Liver (tissue), 9 donors: ENCODE results near the gene PTMA. TPM values are rescaled to one million over a fixed set of nuclear protein-coding genes. Genes with fewer than 3 reads are reported as not detected.

Experiments used
- DNase-seq: peaks from one replicate; pipeline ENCODE4 v3.0.0-alpha.2; 2017; ENCODE audit warnings: low spot score
- H3K27ac ChIP-seq, 2 donors: one replicate each; pipeline ENCODE4 v1.7.0; 2013; ENCODE audit warnings: inconsistent platforms in 2 of 2, low read length in 2 of 2, control low read depth in 1 of 2, low read depth in 1 of 2, mild to moderate bottlenecking in 1 of 2
- H3K27me3 ChIP-seq, 4 donors: one replicate each; pipeline versions ENCODE4 v1.6.1 to v1.7.0; 2013; ENCODE audit warnings: low read length in 3 of 4, inconsistent platforms in 1 of 4, mild to moderate bottlenecking in 1 of 4, moderate library complexity in 1 of 4; ENCODE audit not compliant: control insufficient read depth in 4 of 4, insufficient read depth in 4 of 4
- H3K36me3 ChIP-seq, 4 donors: one replicate each; pipeline versions ENCODE4 v1.6.1 to v1.7.0; 2013; ENCODE audit warnings: low read length in 3 of 4, mild to moderate bottlenecking in 3 of 4, low read depth in 1 of 4, moderate library complexity in 1 of 4; ENCODE audit not compliant: control insufficient read depth in 4 of 4, insufficient read depth in 3 of 4
- H3K4me1 ChIP-seq, 4 donors: one replicate each; pipeline versions ENCODE4 v1.6.1 to v1.7.0; 2013; ENCODE audit warnings: low read length in 3 of 4, mild to moderate bottlenecking in 3 of 4, moderate library complexity in 1 of 4; ENCODE audit not compliant: control insufficient read depth in 4 of 4, insufficient read depth in 4 of 4
- H3K4me3 ChIP-seq, 3 donors: one replicate each; pipeline versions ENCODE4 v1.6.1 to v1.7.0; 2013; ENCODE audit warnings: low read length in 3 of 3, control low read depth in 1 of 3, low read depth in 1 of 3, mild to moderate bottlenecking in 1 of 3
- H3K9ac ChIP-seq, 2 donors: one replicate each; pipeline ENCODE4 v1.7.0; 2013; ENCODE audit warnings: low read length in 2 of 2, mild to moderate bottlenecking in 2 of 2, moderate library complexity in 2 of 2, control low read depth in 1 of 2, low read depth in 1 of 2
- H3K9me3 ChIP-seq, 4 donors: one replicate each; pipeline versions ENCODE4 v1.6.1 to v1.7.0; 2013; ENCODE audit warnings: low read length in 3 of 4; ENCODE audit not compliant: control insufficient read depth in 4 of 4
- EGR1 ChIP-seq, 2 donors: IDR thresholded peaks; 2 replicates each; pipeline ENCODE4 v1.6.1; 2016 to 2018; ENCODE audit warnings: antibody characterized with exemption in 2 of 2, low read depth in 2 of 2
- FOXA1 ChIP-seq: IDR thresholded peaks from 2 replicates; pipeline ENCODE4 v1.6.1; 2016; ENCODE audit warnings: antibody characterized with exemption
- FOXA2 ChIP-seq: IDR thresholded peaks from 2 replicates; pipeline ENCODE4 v1.6.1; 2016; ENCODE audit warnings: antibody characterized with exemption
- GABPA ChIP-seq, 2 donors: IDR thresholded peaks in 1 of 2; conservative IDR thresholded peaks in 1 of 2; 2 replicates each; pipeline ENCODE4 v1.6.1; 2016; ENCODE audit warnings: antibody characterized with exemption in 2 of 2, mild to moderate bottlenecking in 1 of 2, moderate library complexity in 1 of 2
- HNF4G ChIP-seq: IDR thresholded peaks from 2 replicates; pipeline ENCODE4 v1.6.1; 2016; ENCODE audit warnings: antibody characterized with exemption
- JUND ChIP-seq, 2 donors: IDR thresholded peaks; 2 replicates each; pipeline ENCODE4 v1.6.1; 2016; ENCODE audit warnings: antibody characterized with exemption in 2 of 2
- NR2F2 ChIP-seq: IDR thresholded peaks from 2 replicates; pipeline ENCODE4 v1.6.1; 2016; ENCODE audit warnings: antibody characterized with exemption
- SP1 ChIP-seq: IDR thresholded peaks from 2 replicates; pipeline ENCODE4 v1.6.1; 2018; ENCODE audit warnings: antibody characterized with exemption, mild to moderate bottlenecking
- TAF1 ChIP-seq: conservative IDR thresholded peaks from 2 replicates; pipeline ENCODE4 v1.6.1; 2016; ENCODE audit warnings: antibody characterized with exemption, mild to moderate bottlenecking
- YY1 ChIP-seq: IDR thresholded peaks from 2 replicates; pipeline ENCODE4 v1.6.1; 2016; ENCODE audit warnings: antibody characterized with exemption, mild to moderate bottlenecking
- WGBS: extraction: QIAGEN DNeasy Blood & Tissue Kit; methylation state at CpG from one replicate; pipeline ENCODE4 v1.1.7; 2013; 5-methylcytosine and 5-hydroxymethylcytosine counted together
- polyA plus RNA-seq, 2 donors: library from polyadenylated mRNA; stranded (reverse) in 1 of 2; unstranded in 1 of 2; fragments of 200-250 nt in 1 of 2; fragments of >200 nt in 1 of 2; fragmentation: Nextera tagmentation in 1 of 2; extraction: Ambion mirVana in 1 of 2; gene quantifications; one replicate each; pipeline versions ENCODE4 v1.2.1 to v1.2.3, GENCODE V29; 2013 to 2015
- total RNA-seq, 2 donors: library from RNA; depleted of rRNA; stranded (reverse); fragments of >200 nt; gene quantifications; one replicate each; pipeline ENCODE4 v1.2.3, GENCODE V29; 2014
- TF ChIP-seq, protein P1 (sequence below): IDR thresholded peaks from 2 replicates; pipeline ENCODE4 v1.6.1; 2016; ENCODE audit warnings: antibody characterized with exemption
- TF ChIP-seq, protein P2 (sequence below): fragments of 150-350 bp; IDR thresholded peaks from 2 replicates; pipeline ENCODE4 v1.5.1; 2017; ENCODE audit warnings: improper control_type of control experiment, low read depth, low read length; ENCODE audit not compliant: missing input control
- TF ChIP-seq, protein P3 (sequence below): IDR thresholded peaks from 2 replicates; pipeline ENCODE4 v1.6.1; 2016; ENCODE audit warnings: antibody characterized with exemption
- TF ChIP-seq, protein P4 (sequence below): IDR thresholded peaks from 2 replicates; pipeline ENCODE4 v1.6.1; 2016; ENCODE audit warnings: antibody characterized with exemption
- TF ChIP-seq, protein P5 (sequence below): IDR thresholded peaks from 2 replicates; pipeline ENCODE4 v1.6.1; 2016; ENCODE audit warnings: antibody characterized with exemption, mild to moderate bottlenecking
- donor health status: healthy.
- donor health status: healthy.
- donor health status: healthy.
- donor health status: healthy.
- donor health status: healthy.

Gene PTMA
- total and polyA plus RNA-seq, 4 donors = 201 to 523 (median 366) TPM

DNA sequence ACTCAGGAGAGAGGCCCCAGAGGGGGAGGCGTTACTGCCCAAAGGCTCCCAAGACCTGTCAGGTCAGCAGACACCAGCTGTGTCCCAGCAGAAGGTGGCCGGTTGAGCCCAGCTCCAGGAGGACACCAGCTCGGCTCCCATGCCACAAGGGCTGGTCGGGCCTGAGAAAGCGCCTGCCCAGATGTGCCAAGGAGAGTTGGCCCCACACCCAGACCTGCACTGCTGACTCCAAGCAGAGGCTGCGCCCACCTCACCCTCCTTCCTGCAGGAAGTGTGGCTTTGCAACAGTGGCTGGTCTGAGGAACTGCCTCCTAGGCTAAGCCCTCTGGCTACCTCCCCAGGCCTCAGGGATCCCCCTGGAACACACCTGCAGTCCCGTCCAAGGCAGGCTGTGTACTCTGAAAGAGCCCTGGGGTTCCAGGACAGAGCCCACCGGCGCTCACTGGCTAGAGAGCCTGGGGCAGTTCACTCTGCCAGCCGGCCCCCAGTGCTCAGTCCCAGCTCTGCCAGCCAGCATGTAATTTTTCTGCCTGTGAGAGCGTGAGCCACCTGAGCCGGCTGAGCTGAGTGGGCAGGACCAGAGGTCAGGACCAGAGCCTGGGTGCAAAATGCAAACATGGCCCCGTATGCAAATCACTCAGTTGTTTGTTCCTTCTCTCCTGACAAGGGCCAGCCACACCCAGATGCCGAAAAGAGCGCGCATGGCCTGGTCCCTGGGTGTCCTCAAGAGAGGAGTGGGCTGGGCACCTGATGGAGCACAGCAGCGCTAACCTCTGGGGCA, 36.9 kb upstream of the PTMA start (continued):
- TF ChIP-seq, protein P1, sequence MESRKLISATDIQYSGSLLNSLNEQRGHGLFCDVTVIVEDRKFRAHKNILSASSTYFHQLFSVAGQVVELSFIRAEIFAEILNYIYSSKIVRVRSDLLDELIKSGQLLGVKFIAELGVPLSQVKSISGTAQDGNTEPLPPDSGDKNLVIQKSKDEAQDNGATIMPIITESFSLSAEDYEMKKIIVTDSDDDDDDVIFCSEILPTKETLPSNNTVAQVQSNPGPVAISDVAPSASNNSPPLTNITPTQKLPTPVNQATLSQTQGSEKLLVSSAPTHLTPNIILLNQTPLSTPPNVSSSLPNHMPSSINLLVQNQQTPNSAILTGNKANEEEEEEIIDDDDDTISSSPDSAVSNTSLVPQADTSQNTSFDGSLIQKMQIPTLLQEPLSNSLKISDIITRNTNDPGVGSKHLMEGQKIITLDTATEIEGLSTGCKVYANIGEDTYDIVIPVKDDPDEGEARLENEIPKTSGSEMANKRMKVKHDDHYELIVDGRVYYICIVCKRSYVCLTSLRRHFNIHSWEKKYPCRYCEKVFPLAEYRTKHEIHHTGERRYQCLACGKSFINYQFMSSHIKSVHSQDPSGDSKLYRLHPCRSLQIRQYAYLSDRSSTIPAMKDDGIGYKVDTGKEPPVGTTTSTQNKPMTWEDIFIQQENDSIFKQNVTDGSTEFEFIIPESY = no peak
- TF ChIP-seq NR2F2 = no peak
- no peak for TF ChIP-seq SP1
- TF ChIP-seq, protein P2, sequence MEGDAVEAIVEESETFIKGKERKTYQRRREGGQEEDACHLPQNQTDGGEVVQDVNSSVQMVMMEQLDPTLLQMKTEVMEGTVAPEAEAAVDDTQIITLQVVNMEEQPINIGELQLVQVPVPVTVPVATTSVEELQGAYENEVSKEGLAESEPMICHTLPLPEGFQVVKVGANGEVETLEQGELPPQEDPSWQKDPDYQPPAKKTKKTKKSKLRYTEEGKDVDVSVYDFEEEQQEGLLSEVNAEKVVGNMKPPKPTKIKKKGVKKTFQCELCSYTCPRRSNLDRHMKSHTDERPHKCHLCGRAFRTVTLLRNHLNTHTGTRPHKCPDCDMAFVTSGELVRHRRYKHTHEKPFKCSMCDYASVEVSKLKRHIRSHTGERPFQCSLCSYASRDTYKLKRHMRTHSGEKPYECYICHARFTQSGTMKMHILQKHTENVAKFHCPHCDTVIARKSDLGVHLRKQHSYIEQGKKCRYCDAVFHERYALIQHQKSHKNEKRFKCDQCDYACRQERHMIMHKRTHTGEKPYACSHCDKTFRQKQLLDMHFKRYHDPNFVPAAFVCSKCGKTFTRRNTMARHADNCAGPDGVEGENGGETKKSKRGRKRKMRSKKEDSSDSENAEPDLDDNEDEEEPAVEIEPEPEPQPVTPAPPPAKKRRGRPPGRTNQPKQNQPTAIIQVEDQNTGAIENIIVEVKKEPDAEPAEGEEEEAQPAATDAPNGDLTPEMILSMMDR = no peak

DNA sequence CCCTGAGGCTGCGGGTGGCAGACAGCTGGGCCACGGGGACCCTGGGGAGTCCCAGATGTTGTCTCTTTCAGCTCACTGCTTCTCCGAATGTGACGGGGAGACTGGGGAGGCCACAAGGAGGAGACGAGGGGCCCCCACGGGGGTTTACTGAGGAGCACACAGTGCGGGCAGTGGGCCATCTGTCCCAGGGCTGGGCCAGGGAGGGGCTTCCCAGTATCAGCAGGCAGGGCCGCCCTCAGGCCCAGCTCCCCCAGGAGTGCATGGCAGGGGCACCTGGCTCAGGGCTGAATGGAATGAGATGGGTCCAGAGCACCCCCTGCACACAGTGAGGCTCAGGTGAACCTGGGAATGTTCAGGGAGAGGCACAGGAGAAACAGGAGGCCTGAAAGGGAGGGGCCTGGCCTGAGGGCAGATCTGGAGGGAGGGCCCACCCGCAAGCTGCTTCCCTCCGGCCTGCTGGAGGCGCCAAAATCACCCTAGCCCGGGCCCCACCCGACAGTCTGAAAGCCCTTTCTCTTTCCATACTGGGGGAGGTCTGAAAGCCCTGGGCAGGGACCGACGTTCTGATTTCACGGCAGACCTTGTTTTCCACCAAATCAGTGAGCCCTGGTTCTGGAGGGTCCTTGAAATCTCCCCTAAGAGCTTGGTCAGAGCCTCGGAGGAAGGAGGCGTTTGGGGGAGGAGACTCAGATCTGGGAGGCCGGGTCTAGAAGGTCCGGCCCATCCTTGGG, 35.5 kb upstream of the PTMA start:
- no peak for DNase-seq
- TF ChIP-seq, protein P3, sequence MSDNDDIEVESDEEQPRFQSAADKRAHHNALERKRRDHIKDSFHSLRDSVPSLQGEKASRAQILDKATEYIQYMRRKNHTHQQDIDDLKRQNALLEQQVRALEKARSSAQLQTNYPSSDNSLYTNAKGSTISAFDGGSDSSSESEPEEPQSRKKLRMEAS = no peak
- no peak for TF ChIP-seq FOXA2
- TF ChIP-seq, protein P2 = no peak
- TF ChIP-seq SP1 = no peak
- TF ChIP-seq, protein P4, sequence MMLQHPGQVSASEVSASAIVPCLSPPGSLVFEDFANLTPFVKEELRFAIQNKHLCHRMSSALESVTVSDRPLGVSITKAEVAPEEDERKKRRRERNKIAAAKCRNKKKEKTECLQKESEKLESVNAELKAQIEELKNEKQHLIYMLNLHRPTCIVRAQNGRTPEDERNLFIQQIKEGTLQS = no peak
- no peak for TF ChIP-seq GABPA (IDR thresholded peaks at IDR 0.05 in 1 of 2, conservative IDR thresholded peaks at IDR 0.05 in 1 of 2)
- no peak for TF ChIP-seq NR2F2
- Histone ChIP-seq H3K4me3 (no peak overlapping the region), H3K27me3 (no peaks in the 10 kb centered on the region), H3K36me3 (no peaks in the 10 kb centered on the region), H3K4me1 (peaks cover 0 to 10% (median 6%) of the 10 kb centered on the region in 4 donors), H3K9me3 (no peaks in the 10 kb centered on the region), H3K27ac (peak overlapping the region in 1 of 2 donors; percentile 35), H3K9ac (no peak overlapping the region)
- 65% methylated on average over 20 of the region's 20 CpGs for WGBS

DNA sequence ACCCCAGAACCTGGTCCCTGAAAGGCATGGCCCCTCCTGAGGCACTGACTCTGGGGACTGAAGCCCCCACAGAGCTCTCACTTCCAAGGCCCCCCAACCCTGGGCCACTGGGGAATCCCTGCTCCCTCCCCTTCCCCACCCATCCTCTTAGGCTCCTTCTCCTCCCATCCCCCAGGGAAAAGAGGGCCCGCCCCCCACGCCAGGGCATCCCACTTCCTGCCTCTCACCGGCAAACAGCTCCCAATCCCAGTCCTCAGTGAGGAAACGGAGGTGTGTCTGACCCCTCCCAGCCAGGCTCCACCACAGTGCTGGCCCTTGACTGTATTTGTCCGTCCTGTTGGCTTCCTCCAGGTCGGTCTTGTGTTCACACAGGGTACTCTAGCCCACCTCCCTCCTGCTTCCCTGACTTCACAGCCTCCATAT, 35.0 kb upstream of the PTMA start:
- no peak overlapping the region for H3K4me3 ChIP-seq
- H3K27ac ChIP-seq = peak overlapping the region in 1 of 2 donors; percentile 35
- peaks cover 0 to 11% (median 6%) of the 10 kb centered on the region in 4 donors for H3K4me1 ChIP-seq
- H3K27me3 ChIP-seq = no peaks in the 10 kb centered on the region
- no peak for DNase-seq
- 72% methylated on average over 6 of the region's 6 CpGs for WGBS
- H3K36me3 ChIP-seq = no peaks in the 10 kb centered on the region
- H3K9me3 ChIP-seq = no peaks in the 10 kb centered on the region
- H3K9ac ChIP-seq = no peak overlapping the region
- TF ChIP-seq SP1 = no peak
- TF ChIP-seq NR2F2 = no peak
- no peak for TF ChIP-seq EGR1 (IDR thresholded peaks at IDR 0.05; ENCODE audit: low read depth in 2 of 2)
- TF ChIP-seq, protein P1 = no peak
- TF ChIP-seq, protein P5, sequence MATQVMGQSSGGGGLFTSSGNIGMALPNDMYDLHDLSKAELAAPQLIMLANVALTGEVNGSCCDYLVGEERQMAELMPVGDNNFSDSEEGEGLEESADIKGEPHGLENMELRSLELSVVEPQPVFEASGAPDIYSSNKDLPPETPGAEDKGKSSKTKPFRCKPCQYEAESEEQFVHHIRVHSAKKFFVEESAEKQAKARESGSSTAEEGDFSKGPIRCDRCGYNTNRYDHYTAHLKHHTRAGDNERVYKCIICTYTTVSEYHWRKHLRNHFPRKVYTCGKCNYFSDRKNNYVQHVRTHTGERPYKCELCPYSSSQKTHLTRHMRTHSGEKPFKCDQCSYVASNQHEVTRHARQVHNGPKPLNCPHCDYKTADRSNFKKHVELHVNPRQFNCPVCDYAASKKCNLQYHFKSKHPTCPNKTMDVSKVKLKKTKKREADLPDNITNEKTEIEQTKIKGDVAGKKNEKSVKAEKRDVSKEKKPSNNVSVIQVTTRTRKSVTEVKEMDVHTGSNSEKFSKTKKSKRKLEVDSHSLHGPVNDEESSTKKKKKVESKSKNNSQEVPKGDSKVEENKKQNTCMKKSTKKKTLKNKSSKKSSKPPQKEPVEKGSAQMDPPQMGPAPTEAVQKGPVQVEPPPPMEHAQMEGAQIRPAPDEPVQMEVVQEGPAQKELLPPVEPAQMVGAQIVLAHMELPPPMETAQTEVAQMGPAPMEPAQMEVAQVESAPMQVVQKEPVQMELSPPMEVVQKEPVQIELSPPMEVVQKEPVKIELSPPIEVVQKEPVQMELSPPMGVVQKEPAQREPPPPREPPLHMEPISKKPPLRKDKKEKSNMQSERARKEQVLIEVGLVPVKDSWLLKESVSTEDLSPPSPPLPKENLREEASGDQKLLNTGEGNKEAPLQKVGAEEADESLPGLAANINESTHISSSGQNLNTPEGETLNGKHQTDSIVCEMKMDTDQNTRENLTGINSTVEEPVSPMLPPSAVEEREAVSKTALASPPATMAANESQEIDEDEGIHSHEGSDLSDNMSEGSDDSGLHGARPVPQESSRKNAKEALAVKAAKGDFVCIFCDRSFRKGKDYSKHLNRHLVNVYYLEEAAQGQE = no peak
- TF ChIP-seq FOXA2 = no peak
- no peak for TF ChIP-seq JUND (IDR thresholded peaks at IDR 0.05)
- no peak for TF ChIP-seq YY1
- no peak for TF ChIP-seq FOXA1
- no peak for TF ChIP-seq TAF1
- TF ChIP-seq HNF4G = no peak
